GM23338 (cell line): ENCODE results near the gene OR6K2. TPM values are rescaled to one million over a fixed set of nuclear protein-coding genes. Genes with fewer than 3 reads are reported as not detected.

Experiments
- ATAC-seq: fragments of 200-7000 bp; cut with Tn5 transposase; 3 replicates; pipeline ENCODE4 v1.9.1; 2020
- DNase-seq: peaks from one replicate; pipeline ENCODE4 v3.0.0-alpha.2; 2015; ENCODE audit warnings: low spot score
- H2AFZ ChIP-seq: fragments of 200-600 bp; sonication (generic); 2 replicates; pipeline ENCODE4 v1.8.0; 2016; ENCODE audit warnings: antibody characterized with exemption, mild to moderate bottlenecking, moderate library complexity
- H3F3A ChIP-seq: fragments of 200-600 bp; sonication (generic); replicated peaks from 2 replicates; pipeline ENCODE4 v1.8.0; 2017; ENCODE audit warnings: antibody characterized with exemption, mixed run types, low read depth
- H3K27ac ChIP-seq: fragments of 200-600 bp; sonication (generic); 2 replicates; pipeline ENCODE4 v1.6.1; 2016; ENCODE audit warnings: low read depth
- H3K27me3 ChIP-seq: fragments of 200-600 bp; sonication (generic); 2 replicates; pipeline ENCODE4 v1.8.0; 2016; ENCODE audit warnings: mild to moderate bottlenecking, mixed run types, moderate library complexity; ENCODE audit not compliant: insufficient read depth
- H3K36me3 ChIP-seq: fragments of 200-600 bp; sonication (generic); 2 replicates; pipeline ENCODE4 v1.8.0; 2016; ENCODE audit warnings: mild to moderate bottlenecking; ENCODE audit not compliant: insufficient read depth
- H3K4me1 ChIP-seq: fragments of 200-600 bp; sonication (generic); 2 replicates; pipeline ENCODE4 v1.8.0; 2016; ENCODE audit warnings: mild to moderate bottlenecking, moderate library complexity; ENCODE audit not compliant: insufficient read depth
- H3K4me2 ChIP-seq: fragments of 200-600 bp; sonication (generic); 2 replicates; pipeline ENCODE4 v1.7.1; 2017; ENCODE audit warnings: mixed run types
- H3K4me3 ChIP-seq: fragments of 200-600 bp; sonication (generic); 2 replicates; pipeline ENCODE4 v1.6.1; 2016; ENCODE audit warnings: mixed run types
- H3K79me2 ChIP-seq: fragments of 200-600 bp; sonication (generic); replicated peaks from 2 replicates; pipeline ENCODE4 v1.8.0; 2017; ENCODE audit warnings: mild to moderate bottlenecking; ENCODE audit not compliant: insufficient read depth
- H3K9me2 ChIP-seq: fragments of 200-600 bp; sonication (generic); 2 replicates; pipeline ENCODE4 v1.8.0; 2017; ENCODE audit not compliant: insufficient read depth
- H4K20me1 ChIP-seq: fragments of 200-600 bp; sonication (generic); replicated peaks from 2 replicates; pipeline ENCODE4 v1.8.0; 2017; ENCODE audit warnings: mild to moderate bottlenecking; ENCODE audit not compliant: insufficient read depth
- H3K27ac Mint-ChIP-seq: 2 replicates; pipeline ENCODE4 v1.8.0; 2020; ENCODE audit warnings: inconsistent platforms, mild to moderate bottlenecking, moderate library complexity, mixed read lengths
- H3K27me3 Mint-ChIP-seq: 3 replicates; pipeline ENCODE4 v1.8.0; 2022; ENCODE audit warnings: low read depth, mild to moderate bottlenecking, moderate library complexity, mixed read lengths, inconsistent platforms; ENCODE audit not compliant: insufficient read depth, poor library complexity
- H3K36me3 Mint-ChIP-seq: 3 replicates; pipeline ENCODE4 v1.8.0; 2021; ENCODE audit warnings: low read depth, mild to moderate bottlenecking, inconsistent platforms, moderate library complexity, mixed read lengths
- H3K4me1 Mint-ChIP-seq: 3 replicates; pipeline ENCODE4 v1.8.0; 2020; ENCODE audit warnings: mild to moderate bottlenecking, inconsistent platforms, mixed read lengths
- H3K4me3 Mint-ChIP-seq: 3 replicates; pipeline ENCODE4 v1.8.0; 2021; ENCODE audit warnings: moderate library complexity, mild to moderate bottlenecking, inconsistent platforms, mixed read lengths
- H3K9me3 Mint-ChIP-seq: 3 replicates; pipeline ENCODE4 v1.8.0; 2020; ENCODE audit warnings: moderate library complexity, mild to moderate bottlenecking, inconsistent platforms, mixed read lengths
- CREB1 ChIP-seq: fragments of 250-450 bp; sonication (Bioruptor Pico); IDR thresholded peaks from 2 replicates; pipeline ENCODE4 v1.5.0; 2020; ENCODE audit warnings: low read depth, mild to moderate bottlenecking, moderate library complexity
- JUNB ChIP-seq: IDR thresholded peaks from one replicate; pipeline ENCODE4 v1.6.1; 2016; ENCODE audit warnings: antibody characterized with exemption; ENCODE audit not compliant: unreplicated experiment
- NANOG ChIP-seq: IDR thresholded peaks from 2 replicates; pipeline ENCODE4 v1.6.1; 2016; ENCODE audit warnings: antibody characterized with exemption, borderline replicate concordance
- POLR2AphosphoS5 ChIP-seq: IDR thresholded peaks from 2 replicates; pipeline ENCODE4 v1.6.1; 2016; ENCODE audit warnings: antibody characterized with exemption, low read depth
- STAT1 ChIP-seq: IDR thresholded peaks from one replicate; pipeline ENCODE4 v1.6.1; 2016; ENCODE audit warnings: antibody characterized with exemption; ENCODE audit not compliant: unreplicated experiment
- ZNF114 ChIP-seq: fragments of 250-450 bp; sonication (Bioruptor Pico); IDR thresholded peaks from 2 replicates; pipeline ENCODE4 v1.5.0; 2020; ENCODE audit warnings: mild to moderate bottlenecking, moderate library complexity
- ZNF331 ChIP-seq: fragments of 250-450 bp; sonication (Bioruptor Pico); IDR thresholded peaks from 2 replicates; pipeline ENCODE4 v1.5.0; 2020; ENCODE audit warnings: low read depth, mild to moderate bottlenecking, moderate library complexity
- polyA plus RNA-seq: library from polyadenylated mRNA; unstranded; fragments of >200 nt; fragmentation: Nextera tagmentation; extraction: Ambion mirVana; gene quantifications from 2 replicates; pipeline ENCODE4 v1.2.1, GENCODE V29; 2016
- total RNA-seq: library from RNA; depleted of rRNA; stranded (reverse); fragments of >200 nt; shearing (Covaris generic); gene quantifications from 2 replicates; pipeline ENCODE4 v1.2.3, GENCODE V29; 2014
- TF ChIP-seq, protein P1 (sequence below): IDR thresholded peaks from one replicate; pipeline ENCODE4 v1.6.1; 2018; ENCODE audit warnings: antibody characterized with exemption; ENCODE audit not compliant: unreplicated experiment
- TF ChIP-seq, protein P2 (sequence below), 2 experiments: fragments of 200-600 bp in 1 of 2; sonication (generic) in 1 of 2; conservative IDR thresholded peaks; 2 replicates each; pipeline versions ENCODE4 v1.5.1 to v1.6.1; 2016 to 2017; ENCODE audit warnings: antibody characterized with exemption in 2 of 2, low read depth in 2 of 2, mild to moderate bottlenecking in 2 of 2, moderate library complexity in 1 of 2
- TF ChIP-seq, protein P3 (sequence below): IDR thresholded peaks from 2 replicates; pipeline ENCODE4 v1.6.1; 2016; ENCODE audit warnings: antibody characterized with exemption
- TF ChIP-seq, protein P4 (sequence below): fragments of 250-450 bp; sonication (Bioruptor Pico); IDR thresholded peaks from 2 replicates; pipeline ENCODE4 v1.5.0; 2020; ENCODE audit warnings: mild to moderate bottlenecking, moderate library complexity

Gene OR6K2
- total and polyA plus RNA-seq, 2 experiments from 2014 or later, result not detected

DNA sequence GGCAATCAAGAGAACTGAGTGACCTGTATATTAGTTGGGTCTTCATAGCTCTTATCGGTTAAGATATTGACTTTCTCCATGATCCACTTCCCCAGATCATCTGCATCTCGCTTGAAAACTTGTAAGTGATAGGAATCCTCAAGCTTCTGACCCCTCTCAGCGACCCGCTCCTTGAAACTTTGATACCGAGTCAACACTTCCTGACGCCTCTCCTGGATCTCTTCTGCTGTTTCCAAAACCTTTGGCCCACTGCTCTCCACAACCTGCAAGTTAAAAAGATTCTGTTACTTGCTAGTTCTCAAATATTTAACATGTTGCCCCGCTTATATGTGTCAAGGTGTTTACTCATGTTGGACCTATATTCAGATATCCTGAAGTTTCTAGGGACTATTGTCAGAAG lies 15.4 kb downstream of the OR6K2 start:
- Histone ChIP-seq H3K4me3 (no peak overlapping the region), H4K20me1 (no peaks in the 10 kb centered on the region), H3K4me2 (no peak overlapping the region), H3K79me2 (no peaks in the 10 kb centered on the region), H3K27ac (no peak overlapping the region), H3F3A (no peaks in the 10 kb centered on the region), H2AFZ (no peak overlapping the region), H3K27me3 (no peaks in the 10 kb centered on the region), H3K9me2 (no peaks in the 10 kb centered on the region), H3K4me1 (no peaks in the 10 kb centered on the region), H3K36me3 (no peaks in the 10 kb centered on the region)
- TF ChIP-seq CREB1 (CRISPR knock-in tag), result no peak
- TF ChIP-seq, protein P1, sequence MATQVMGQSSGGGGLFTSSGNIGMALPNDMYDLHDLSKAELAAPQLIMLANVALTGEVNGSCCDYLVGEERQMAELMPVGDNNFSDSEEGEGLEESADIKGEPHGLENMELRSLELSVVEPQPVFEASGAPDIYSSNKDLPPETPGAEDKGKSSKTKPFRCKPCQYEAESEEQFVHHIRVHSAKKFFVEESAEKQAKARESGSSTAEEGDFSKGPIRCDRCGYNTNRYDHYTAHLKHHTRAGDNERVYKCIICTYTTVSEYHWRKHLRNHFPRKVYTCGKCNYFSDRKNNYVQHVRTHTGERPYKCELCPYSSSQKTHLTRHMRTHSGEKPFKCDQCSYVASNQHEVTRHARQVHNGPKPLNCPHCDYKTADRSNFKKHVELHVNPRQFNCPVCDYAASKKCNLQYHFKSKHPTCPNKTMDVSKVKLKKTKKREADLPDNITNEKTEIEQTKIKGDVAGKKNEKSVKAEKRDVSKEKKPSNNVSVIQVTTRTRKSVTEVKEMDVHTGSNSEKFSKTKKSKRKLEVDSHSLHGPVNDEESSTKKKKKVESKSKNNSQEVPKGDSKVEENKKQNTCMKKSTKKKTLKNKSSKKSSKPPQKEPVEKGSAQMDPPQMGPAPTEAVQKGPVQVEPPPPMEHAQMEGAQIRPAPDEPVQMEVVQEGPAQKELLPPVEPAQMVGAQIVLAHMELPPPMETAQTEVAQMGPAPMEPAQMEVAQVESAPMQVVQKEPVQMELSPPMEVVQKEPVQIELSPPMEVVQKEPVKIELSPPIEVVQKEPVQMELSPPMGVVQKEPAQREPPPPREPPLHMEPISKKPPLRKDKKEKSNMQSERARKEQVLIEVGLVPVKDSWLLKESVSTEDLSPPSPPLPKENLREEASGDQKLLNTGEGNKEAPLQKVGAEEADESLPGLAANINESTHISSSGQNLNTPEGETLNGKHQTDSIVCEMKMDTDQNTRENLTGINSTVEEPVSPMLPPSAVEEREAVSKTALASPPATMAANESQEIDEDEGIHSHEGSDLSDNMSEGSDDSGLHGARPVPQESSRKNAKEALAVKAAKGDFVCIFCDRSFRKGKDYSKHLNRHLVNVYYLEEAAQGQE, result no peak
- Mint-ChIP-seq H3K4me3 (no peak overlapping the region), H3K27me3 (no peaks in the 10 kb centered on the region), H3K36me3 (no peaks in the 10 kb centered on the region), H3K9me3 (no peaks in the 10 kb centered on the region), H3K4me1 (no peaks in the 10 kb centered on the region), H3K27ac (no peak overlapping the region)
- no peak for DNase-seq
- no peak for ATAC-seq

DNA sequence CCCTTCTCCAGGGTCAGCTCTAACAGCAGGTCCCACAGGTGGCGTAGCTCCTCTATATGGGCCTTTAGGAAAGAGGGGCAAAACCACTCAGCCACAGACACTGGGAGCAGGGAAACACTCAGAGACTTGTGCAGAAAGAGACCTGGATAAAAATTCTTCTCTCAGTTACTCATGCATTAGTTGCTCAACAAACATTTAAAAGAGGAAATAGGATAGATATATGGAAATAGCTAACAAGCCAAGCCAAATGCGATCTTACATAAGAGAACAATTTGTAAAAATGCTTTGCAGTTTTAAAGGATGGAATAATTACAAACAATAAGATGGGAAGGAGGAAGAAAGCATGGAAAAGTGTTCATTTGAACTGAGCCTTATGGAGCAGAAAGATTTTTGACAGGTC lies 18.8 kb downstream of the OR6K2 start:
- Histone ChIP-seq H3K4me3 (no peak overlapping the region), H3K27ac (no peak overlapping the region), H2AFZ (no peak overlapping the region), H3K36me3 (no peaks in the 10 kb centered on the region), H3K4me2 (no peak overlapping the region), H4K20me1 (no peaks in the 10 kb centered on the region), H3K9me2 (0 out of 2 replicates have a peak, but pooled peaks cover 3% of the 10 kb centered on the region), H3F3A (no peaks in the 10 kb centered on the region), H3K4me1 (no peaks in the 10 kb centered on the region), H3K79me2 (no peaks in the 10 kb centered on the region), H3K27me3 (no peaks in the 10 kb centered on the region)
- ATAC-seq (no peak; the same call in 2 of the 3 replicates), DNase-seq (no peak)
- Mint-ChIP-seq H3K4me3 (no peak overlapping the region), H3K27ac (no peak overlapping the region), H3K36me3 (no peaks in the 10 kb centered on the region), H3K27me3 (no peaks in the 10 kb centered on the region), H3K9me3 (no peaks in the 10 kb centered on the region), H3K4me1 (no peaks in the 10 kb centered on the region)
- TF ChIP-seq, protein P2, sequence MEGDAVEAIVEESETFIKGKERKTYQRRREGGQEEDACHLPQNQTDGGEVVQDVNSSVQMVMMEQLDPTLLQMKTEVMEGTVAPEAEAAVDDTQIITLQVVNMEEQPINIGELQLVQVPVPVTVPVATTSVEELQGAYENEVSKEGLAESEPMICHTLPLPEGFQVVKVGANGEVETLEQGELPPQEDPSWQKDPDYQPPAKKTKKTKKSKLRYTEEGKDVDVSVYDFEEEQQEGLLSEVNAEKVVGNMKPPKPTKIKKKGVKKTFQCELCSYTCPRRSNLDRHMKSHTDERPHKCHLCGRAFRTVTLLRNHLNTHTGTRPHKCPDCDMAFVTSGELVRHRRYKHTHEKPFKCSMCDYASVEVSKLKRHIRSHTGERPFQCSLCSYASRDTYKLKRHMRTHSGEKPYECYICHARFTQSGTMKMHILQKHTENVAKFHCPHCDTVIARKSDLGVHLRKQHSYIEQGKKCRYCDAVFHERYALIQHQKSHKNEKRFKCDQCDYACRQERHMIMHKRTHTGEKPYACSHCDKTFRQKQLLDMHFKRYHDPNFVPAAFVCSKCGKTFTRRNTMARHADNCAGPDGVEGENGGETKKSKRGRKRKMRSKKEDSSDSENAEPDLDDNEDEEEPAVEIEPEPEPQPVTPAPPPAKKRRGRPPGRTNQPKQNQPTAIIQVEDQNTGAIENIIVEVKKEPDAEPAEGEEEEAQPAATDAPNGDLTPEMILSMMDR (conservative IDR thresholded peaks at IDR 0.05; ENCODE audit: low read depth in 2 of 2), result no peak
- no peak for TF ChIP-seq POLR2AphosphoS5
- TF ChIP-seq, protein P3, sequence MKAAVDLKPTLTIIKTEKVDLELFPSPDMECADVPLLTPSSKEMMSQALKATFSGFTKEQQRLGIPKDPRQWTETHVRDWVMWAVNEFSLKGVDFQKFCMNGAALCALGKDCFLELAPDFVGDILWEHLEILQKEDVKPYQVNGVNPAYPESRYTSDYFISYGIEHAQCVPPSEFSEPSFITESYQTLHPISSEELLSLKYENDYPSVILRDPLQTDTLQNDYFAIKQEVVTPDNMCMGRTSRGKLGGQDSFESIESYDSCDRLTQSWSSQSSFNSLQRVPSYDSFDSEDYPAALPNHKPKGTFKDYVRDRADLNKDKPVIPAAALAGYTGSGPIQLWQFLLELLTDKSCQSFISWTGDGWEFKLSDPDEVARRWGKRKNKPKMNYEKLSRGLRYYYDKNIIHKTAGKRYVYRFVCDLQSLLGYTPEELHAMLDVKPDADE, result no peak
- TF ChIP-seq JUNB, result no peak
- TF ChIP-seq ZNF114 (CRISPR knock-in tag), result no peak
- no peak for TF ChIP-seq STAT1
- TF ChIP-seq, protein P4, sequence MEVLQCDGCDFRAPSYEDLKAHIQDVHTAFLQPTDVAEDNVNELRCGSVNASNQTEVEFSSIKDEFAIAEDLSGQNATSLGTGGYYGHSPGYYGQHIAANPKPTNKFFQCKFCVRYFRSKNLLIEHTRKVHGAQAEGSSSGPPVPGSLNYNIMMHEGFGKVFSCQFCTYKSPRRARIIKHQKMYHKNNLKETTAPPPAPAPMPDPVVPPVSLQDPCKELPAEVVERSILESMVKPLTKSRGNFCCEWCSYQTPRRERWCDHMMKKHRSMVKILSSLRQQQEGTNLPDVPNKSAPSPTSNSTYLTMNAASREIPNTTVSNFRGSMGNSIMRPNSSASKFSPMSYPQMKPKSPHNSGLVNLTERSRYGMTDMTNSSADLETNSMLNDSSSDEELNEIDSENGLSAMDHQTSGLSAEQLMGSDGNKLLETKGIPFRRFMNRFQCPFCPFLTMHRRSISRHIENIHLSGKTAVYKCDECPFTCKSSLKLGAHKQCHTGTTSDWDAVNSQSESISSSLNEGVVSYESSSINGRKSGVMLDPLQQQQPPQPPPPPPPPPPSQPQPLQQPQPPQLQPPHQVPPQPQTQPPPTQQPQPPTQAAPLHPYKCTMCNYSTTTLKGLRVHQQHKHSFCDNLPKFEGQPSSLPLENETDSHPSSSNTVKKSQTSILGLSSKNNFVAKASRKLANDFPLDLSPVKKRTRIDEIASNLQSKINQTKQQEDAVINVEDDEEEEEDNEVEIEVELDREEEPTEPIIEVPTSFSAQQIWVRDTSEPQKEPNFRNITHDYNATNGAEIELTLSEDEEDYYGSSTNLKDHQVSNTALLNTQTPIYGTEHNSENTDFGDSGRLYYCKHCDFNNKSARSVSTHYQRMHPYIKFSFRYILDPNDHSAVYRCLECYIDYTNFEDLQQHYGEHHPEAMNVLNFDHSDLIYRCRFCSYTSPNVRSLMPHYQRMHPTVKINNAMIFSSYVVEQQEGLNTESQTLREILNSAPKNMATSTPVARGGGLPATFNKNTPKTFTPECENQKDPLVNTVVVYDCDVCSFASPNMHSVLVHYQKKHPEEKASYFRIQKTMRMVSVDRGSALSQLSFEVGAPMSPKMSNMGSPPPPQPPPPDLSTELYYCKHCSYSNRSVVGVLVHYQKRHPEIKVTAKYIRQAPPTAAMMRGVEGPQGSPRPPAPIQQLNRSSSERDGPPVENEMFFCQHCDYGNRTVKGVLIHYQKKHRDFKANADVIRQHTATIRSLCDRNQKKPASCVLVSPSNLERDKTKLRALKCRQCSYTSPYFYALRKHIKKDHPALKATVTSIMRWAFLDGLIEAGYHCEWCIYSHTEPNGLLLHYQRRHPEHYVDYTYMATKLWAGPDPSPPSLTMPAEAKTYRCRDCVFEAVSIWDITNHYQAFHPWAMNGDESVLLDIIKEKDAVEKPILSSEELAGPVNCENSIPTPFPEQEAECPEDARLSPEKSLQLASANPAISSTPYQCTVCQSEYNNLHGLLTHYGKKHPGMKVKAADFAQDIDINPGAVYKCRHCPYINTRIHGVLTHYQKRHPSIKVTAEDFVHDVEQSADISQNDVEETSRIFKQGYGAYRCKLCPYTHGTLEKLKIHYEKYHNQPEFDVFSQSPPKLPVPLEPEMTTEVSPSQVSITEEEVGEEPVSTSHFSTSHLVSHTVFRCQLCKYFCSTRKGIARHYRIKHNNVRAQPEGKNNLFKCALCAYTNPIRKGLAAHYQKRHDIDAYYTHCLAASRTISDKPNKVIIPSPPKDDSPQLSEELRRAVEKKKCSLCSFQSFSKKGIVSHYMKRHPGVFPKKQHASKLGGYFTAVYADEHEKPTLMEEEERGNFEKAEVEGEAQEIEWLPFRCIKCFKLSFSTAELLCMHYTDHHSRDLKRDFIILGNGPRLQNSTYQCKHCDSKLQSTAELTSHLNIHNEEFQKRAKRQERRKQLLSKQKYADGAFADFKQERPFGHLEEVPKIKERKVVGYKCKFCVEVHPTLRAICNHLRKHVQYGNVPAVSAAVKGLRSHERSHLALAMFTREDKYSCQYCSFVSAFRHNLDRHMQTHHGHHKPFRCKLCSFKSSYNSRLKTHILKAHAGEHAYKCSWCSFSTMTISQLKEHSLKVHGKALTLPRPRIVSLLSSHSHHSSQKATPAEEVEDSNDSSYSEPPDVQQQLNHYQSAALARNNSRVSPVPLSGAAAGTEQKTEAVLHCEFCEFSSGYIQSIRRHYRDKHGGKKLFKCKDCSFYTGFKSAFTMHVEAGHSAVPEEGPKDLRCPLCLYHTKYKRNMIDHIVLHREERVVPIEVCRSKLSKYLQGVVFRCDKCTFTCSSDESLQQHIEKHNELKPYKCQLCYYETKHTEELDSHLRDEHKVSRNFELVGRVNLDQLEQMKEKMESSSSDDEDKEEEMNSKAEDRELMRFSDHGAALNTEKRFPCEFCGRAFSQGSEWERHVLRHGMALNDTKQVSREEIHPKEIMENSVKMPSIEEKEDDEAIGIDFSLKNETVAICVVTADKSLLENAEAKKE (CRISPR knock-in tag), result no peak
- no peak for TF ChIP-seq ZNF331 (CRISPR knock-in tag)
- TF ChIP-seq NANOG, result no peak
